ENCODE results near the gene CARM1. TPM values are rescaled to one million over a fixed set of nuclear protein-coding genes. Genes with fewer than 3 reads are reported as not detected.

CARM1 gene
- polyA plus RNA-seq, 2 of the 4 experiments (the other 2 are of a cell fraction): 15.2 to 32.2 TPM

DNA sequence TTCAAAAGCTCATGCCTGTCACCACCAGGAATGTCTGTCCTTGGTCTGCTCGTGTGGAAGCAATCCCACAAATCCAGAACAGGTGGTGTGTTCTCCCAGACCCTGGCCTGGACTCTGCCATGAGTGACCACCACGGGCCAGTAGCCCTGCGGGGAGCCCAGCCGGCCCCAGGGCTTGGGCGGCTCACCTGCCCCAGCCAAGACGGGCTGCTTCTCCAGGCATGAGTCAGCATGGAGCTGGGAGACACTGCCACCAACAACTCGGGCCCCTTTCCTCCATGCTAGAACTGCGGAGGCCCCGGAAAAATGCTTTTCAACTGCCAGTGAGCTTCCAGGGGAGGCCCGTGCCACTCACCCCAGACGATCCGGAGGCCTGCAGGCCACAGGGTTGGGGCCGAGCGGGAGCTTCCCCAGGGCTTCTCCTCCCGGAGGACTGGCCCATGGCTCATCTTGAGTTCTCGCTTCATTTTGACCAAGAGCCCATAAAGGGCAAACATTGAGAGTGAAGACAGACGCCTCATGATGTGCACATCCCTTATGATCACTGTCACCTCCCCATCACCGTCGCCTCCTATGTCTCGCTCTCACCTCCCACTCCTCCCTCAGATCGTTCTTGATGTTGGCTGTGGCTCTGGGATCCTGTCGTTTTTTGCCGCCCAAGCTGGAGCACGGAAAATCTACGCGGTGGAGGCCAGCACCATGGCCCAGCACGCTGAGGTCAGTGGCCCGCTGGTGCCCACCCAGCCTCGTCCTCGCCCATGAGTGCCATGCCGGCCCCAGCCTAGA is 40.4 kb downstream of the CARM1 start:
- FAIRE-seq: no peak
- H3K4me3 ChIP-seq: no peak overlapping the region
- ATAC-seq: no peak
- ChIA-PET POLR2A (no interaction called here), CTCF (interaction anchor here (0.6 to 1.5 kb wide), 6 partner anchors 22 to 195 kb away, joined by 3 to 4 read pairs (median 3); no protein-coding TSS in a partner anchor)
- H3K9me3 ChIP-seq: no peaks in the 10 kb centered on the region
- 98% methylated on average over 20 of the region's 31 CpGs for WGBS (ENCODE audit: missing lambda C conversion rate)
- H3K4me2 ChIP-seq: no peak overlapping the region
- peaks cover 7% of the 10 kb centered on the region; the same call in 2 of the 3 replicates for H3K4me1 ChIP-seq
- no peak for DNase-seq (ENCODE audit: low read depth in 1 of 2, low spot score in 1 of 2)
- TF ChIP-seq, protein P1, sequence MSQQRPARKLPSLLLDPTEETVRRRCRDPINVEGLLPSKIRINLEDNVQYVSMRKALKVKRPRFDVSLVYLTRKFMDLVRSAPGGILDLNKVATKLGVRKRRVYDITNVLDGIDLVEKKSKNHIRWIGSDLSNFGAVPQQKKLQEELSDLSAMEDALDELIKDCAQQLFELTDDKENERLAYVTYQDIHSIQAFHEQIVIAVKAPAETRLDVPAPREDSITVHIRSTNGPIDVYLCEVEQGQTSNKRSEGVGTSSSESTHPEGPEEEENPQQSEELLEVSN (IDR thresholded peaks at IDR 0.05; ENCODE audit: borderline replicate concordance, low read depth): no peak
- TF ChIP-seq CHD4 (IDR thresholded peaks at IDR 0.05; ENCODE audit: borderline replicate concordance) (no peak), CBX8 (IDR thresholded peaks at IDR 0.05) (no peak), FOSB (CRISPR knock-in tag; IDR thresholded peaks at IDR 0.05) (no peak), SMC3 (IDR thresholded peaks at IDR 0.05) (no peak), HOXB13 (CRISPR knock-in tag; IDR thresholded peaks at IDR 0.05; ENCODE audit: low read depth) (no peak), SREBF2 (IDR thresholded peaks at IDR 0.05) (no peak), EHMT2 (IDR thresholded peaks at IDR 0.05; ENCODE audit: low read depth) (no peak), CBX2 (IDR thresholded peaks at IDR 0.05; ENCODE audit: borderline replicate concordance, low read depth) (no peak)
- TF ChIP-seq, protein P2, sequence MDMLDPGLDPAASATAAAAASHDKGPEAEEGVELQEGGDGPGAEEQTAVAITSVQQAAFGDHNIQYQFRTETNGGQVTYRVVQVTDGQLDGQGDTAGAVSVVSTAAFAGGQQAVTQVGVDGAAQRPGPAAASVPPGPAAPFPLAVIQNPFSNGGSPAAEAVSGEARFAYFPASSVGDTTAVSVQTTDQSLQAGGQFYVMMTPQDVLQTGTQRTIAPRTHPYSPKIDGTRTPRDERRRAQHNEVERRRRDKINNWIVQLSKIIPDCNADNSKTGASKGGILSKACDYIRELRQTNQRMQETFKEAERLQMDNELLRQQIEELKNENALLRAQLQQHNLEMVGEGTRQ (IDR thresholded peaks at IDR 0.05): no peak
- TF ChIP-seq, protein P3, sequence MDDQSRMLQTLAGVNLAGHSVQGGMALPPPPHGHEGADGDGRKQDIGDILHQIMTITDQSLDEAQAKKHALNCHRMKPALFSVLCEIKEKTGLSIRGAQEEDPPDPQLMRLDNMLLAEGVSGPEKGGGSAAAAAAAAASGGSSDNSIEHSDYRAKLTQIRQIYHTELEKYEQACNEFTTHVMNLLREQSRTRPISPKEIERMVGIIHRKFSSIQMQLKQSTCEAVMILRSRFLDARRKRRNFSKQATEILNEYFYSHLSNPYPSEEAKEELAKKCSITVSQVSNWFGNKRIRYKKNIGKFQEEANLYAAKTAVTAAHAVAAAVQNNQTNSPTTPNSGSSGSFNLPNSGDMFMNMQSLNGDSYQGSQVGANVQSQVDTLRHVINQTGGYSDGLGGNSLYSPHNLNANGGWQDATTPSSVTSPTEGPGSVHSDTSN (IDR thresholded peaks at IDR 0.05): no peak
- TF ChIP-seq, protein P4, sequence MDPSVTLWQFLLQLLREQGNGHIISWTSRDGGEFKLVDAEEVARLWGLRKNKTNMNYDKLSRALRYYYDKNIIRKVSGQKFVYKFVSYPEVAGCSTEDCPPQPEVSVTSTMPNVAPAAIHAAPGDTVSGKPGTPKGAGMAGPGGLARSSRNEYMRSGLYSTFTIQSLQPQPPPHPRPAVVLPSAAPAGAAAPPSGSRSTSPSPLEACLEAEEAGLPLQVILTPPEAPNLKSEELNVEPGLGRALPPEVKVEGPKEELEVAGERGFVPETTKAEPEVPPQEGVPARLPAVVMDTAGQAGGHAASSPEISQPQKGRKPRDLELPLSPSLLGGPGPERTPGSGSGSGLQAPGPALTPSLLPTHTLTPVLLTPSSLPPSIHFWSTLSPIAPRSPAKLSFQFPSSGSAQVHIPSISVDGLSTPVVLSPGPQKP (IDR thresholded peaks at IDR 0.05; ENCODE audit: low read depth, low read length): no peak
- TF ChIP-seq, protein P5, sequence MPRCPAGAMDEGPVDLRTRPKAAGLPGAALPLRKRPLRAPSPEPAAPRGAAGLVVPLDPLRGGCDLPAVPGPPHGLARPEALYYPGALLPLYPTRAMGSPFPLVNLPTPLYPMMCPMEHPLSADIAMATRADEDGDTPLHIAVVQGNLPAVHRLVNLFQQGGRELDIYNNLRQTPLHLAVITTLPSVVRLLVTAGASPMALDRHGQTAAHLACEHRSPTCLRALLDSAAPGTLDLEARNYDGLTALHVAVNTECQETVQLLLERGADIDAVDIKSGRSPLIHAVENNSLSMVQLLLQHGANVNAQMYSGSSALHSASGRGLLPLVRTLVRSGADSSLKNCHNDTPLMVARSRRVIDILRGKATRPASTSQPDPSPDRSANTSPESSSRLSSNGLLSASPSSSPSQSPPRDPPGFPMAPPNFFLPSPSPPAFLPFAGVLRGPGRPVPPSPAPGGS (IDR thresholded peaks at IDR 0.05): no peak
- TF ChIP-seq, protein P6, sequence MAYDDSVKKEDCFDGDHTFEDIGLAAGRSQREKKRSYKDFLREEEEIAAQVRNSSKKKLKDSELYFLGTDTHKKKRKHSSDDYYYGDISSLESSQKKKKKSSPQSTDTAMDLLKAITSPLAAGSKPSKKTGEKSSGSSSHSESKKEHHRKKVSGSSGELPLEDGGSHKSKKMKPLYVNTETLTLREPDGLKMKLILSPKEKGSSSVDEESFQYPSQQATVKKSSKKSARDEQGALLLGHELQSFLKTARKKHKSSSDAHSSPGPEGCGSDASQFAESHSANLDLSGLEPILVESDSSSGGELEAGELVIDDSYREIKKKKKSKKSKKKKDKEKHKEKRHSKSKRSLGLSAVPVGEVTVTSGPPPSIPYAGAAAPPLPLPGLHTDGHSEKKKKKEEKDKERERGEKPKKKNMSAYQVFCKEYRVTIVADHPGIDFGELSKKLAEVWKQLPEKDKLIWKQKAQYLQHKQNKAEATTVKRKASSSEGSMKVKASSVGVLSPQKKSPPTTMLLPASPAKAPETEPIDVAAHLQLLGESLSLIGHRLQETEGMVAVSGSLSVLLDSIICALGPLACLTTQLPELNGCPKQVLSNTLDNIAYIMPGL (CRISPR knock-in tag; IDR thresholded peaks at IDR 0.05; ENCODE audit: borderline replicate concordance): no peak
- H3K27ac ChIP-seq: peak overlapping the region in 1 of 2 experiments; percentile 24; a peak in 1 of 6 replicates

DNA sequence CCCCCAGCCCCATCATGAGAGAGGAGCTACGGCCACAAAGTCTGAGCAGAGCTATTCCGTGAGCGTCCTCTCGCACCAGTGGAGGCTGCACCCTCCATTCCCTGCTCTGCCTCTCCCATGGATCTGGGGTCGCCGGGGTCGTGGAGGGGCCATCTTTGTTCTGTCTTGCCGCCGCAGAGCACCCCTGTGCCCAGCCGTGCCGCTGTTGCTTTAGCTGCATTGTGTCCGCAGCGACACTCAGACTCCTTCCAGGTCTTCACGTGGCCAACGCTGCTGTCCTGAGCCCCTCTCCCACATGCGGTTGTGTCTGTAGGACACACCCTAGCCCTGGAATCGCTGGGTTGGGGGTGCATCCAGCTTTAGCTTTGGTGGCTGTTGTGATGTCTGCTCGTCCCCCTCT is 41.3 kb downstream of the CARM1 start:
- Histone ChIP-seq H3K27ac (no peak overlapping the region), H3K4me1 (peaks cover 7% of the 10 kb centered on the region; the same call in 2 of the 3 replicates), H3K9me3 (no peaks in the 10 kb centered on the region), H3K4me2 (no peak overlapping the region), H3K4me3 (no peak overlapping the region)
- ChIA-PET CTCF (interaction anchor here (0.6 to 1.5 kb wide), 6 partner anchors 22 to 196 kb away, joined by 3 to 4 read pairs (median 3); no protein-coding TSS in a partner anchor), POLR2A (no interaction called here)
- 86% methylated on average over 14 of the region's 18 CpGs for WGBS (ENCODE audit: missing lambda C conversion rate)
- no peak for FAIRE-seq
- no peak for ATAC-seq
- DNase-seq (ENCODE audit: low read depth in 1 of 2, low spot score in 1 of 2): no peak
- TF ChIP-seq KDM1A (IDR thresholded peaks at IDR 0.05; ENCODE audit: low read depth): no peak
- TF ChIP-seq, protein P7, sequence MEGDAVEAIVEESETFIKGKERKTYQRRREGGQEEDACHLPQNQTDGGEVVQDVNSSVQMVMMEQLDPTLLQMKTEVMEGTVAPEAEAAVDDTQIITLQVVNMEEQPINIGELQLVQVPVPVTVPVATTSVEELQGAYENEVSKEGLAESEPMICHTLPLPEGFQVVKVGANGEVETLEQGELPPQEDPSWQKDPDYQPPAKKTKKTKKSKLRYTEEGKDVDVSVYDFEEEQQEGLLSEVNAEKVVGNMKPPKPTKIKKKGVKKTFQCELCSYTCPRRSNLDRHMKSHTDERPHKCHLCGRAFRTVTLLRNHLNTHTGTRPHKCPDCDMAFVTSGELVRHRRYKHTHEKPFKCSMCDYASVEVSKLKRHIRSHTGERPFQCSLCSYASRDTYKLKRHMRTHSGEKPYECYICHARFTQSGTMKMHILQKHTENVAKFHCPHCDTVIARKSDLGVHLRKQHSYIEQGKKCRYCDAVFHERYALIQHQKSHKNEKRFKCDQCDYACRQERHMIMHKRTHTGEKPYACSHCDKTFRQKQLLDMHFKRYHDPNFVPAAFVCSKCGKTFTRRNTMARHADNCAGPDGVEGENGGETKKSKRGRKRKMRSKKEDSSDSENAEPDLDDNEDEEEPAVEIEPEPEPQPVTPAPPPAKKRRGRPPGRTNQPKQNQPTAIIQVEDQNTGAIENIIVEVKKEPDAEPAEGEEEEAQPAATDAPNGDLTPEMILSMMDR (IDR thresholded peaks at IDR 0.05): no peak
- TF ChIP-seq HOXA7 (CRISPR knock-in tag; IDR thresholded peaks at IDR 0.05): no peak
- no peak for TF ChIP-seq MAZ (IDR thresholded peaks at IDR 0.05; ENCODE audit: borderline replicate concordance, low read depth, low read length)
- TF ChIP-seq, protein P1 (IDR thresholded peaks at IDR 0.05; ENCODE audit: borderline replicate concordance, low read depth): no peak
- no peak for TF ChIP-seq POLR2A (IDR thresholded peaks at IDR 0.05; ENCODE audit: low read length)
- TF ChIP-seq NFE2L2 (conservative IDR thresholded peaks at IDR 0.05; ENCODE audit: low read length): no peak
- TF ChIP-seq JUNB (IDR thresholded peaks at IDR 0.05): no peak
- no peak for TF ChIP-seq CBX2 (IDR thresholded peaks at IDR 0.05; ENCODE audit: borderline replicate concordance, low read depth)
- no peak for TF ChIP-seq MAFK (IDR thresholded peaks at IDR 0.05; ENCODE audit: partially characterized antibody)
- no peak for TF ChIP-seq RFX5 (IDR thresholded peaks at IDR 0.05)
- no peak for TF ChIP-seq EP300 (IDR thresholded peaks at IDR 0.05)
- TF ChIP-seq, protein P3 (IDR thresholded peaks at IDR 0.05): no peak
- TF ChIP-seq SMC3 (IDR thresholded peaks at IDR 0.05): no peak
- TF ChIP-seq HOXB13 (CRISPR knock-in tag; IDR thresholded peaks at IDR 0.05; ENCODE audit: low read depth): no peak

All from A549 (cell line).